ENCODE measurements around the gene P2RY2. TPM values are rescaled to one million over a fixed set of nuclear protein-coding genes. Genes with fewer than 3 reads are reported as not detected.
A peak's percentile ranks its signal among the peaks of the same experiment; 100 is the strongest.

The P2RY2 gene
- total RNA-seq, 2 experiments from 2014 or later = not detected

- Histone ChIP-seq H2AFZ (ENCODE audit: low read length) (peak overlapping the region; percentile 58), H3K4me1 (ENCODE audit: insufficient read depth, low read length, poor library complexity, severe bottlenecking) (peaks cover 5% of the 10 kb centered on the region), H3K4me3 (ENCODE audit: low read depth, low read length, poor library complexity, severe bottlenecking) (peak overlapping the region; percentile 13), H3K4me2 (ENCODE audit: low read length) (peak overlapping the region; percentile 43), H3K9me3 (ENCODE audit: low read length) (no peaks in the 10 kb centered on the region), H4K20me1 (ENCODE audit: insufficient read depth, low read length) (no peaks in the 10 kb centered on the region), H3K9me2 (ENCODE audit: insufficient read depth, low read length) (no peaks in the 10 kb centered on the region), H3K36me3 (ENCODE audit: insufficient read depth, low read length) (no peaks in the 10 kb centered on the region), H3K79me2 (ENCODE audit: insufficient read depth, low read depth, low read length) (no peaks in the 10 kb centered on the region), H3K27ac (ENCODE audit: low read depth, low read length, poor library complexity, severe bottlenecking) (no peak overlapping the region)
- TF ChIP-seq EZH2phosphoT487 (IDR thresholded peaks at IDR 0.05; ENCODE audit: borderline replicate concordance, low read depth, low read length) (no peak), CTCF (conservative IDR thresholded peaks at IDR 0.05; ENCODE audit: low read length) (peak; percentile 98)
- DNase-seq (ENCODE audit: low spot score) = peak; percentile 79
- no TSS peak for BruUV-seq (replicated peaks)
- intact Hi-C loops (cut with micrococcal nuclease; ENCODE audit: unreplicated experiment) = loop anchor here (1.0 to 5.0 kb wide), 4 partner anchors 47 to 430 kb away; partner anchors contain the start of gene ATG16L2
- ChIA-PET CTCF (ENCODE audit: unreplicated experiment) (interaction anchor here (0.6 to 1.4 kb wide), 3 partner anchors 56 to 95 kb away, joined by 3 to 4 read pairs (median 3); no protein-coding TSS in a partner anchor), POLR2A (interaction anchor here (0.9 kb wide), 1 partner anchor 35 kb away, joined by 3 read pairs; no protein-coding TSS in a partner anchor)
Measured at GRCh38 chr11:73242251-73243092, 24.4 kb downstream of the P2RY2 start.

- DNase-seq (ENCODE audit: low spot score) = no peak
- intact Hi-C loops (cut with micrococcal nuclease; ENCODE audit: unreplicated experiment) = loop anchor here (2.0 to 5.0 kb wide), 2 partner anchors 412 to 431 kb away; partner anchors contain the start of gene ATG16L2
- Histone ChIP-seq H2AFZ (ENCODE audit: low read length) (peak overlapping the region; percentile 58; the same call in 1 of the 2 replicates), H3K9me3 (ENCODE audit: low read length) (no peaks in the 10 kb centered on the region), H3K4me2 (ENCODE audit: low read length) (peak overlapping the region; percentile 43; the same call in 1 of the 2 replicates), H3K27ac (ENCODE audit: low read depth, low read length, poor library complexity, severe bottlenecking) (no peak overlapping the region), H3K79me2 (ENCODE audit: insufficient read depth, low read depth, low read length) (no peaks in the 10 kb centered on the region), H3K4me1 (ENCODE audit: insufficient read depth, low read length, poor library complexity, severe bottlenecking) (peaks cover 5% of the 10 kb centered on the region), H3K36me3 (ENCODE audit: insufficient read depth, low read length) (no peaks in the 10 kb centered on the region), H3K4me3 (ENCODE audit: low read depth, low read length, poor library complexity, severe bottlenecking) (no peak overlapping the region), H4K20me1 (ENCODE audit: insufficient read depth, low read length) (no peaks in the 10 kb centered on the region), H3K9me2 (ENCODE audit: insufficient read depth, low read length) (no peaks in the 10 kb centered on the region)
- no peak for TF ChIP-seq CTCF (conservative IDR thresholded peaks at IDR 0.05; ENCODE audit: low read length)
- no peak for TF ChIP-seq EZH2phosphoT487 (IDR thresholded peaks at IDR 0.05; ENCODE audit: borderline replicate concordance, low read depth, low read length)
- ChIA-PET POLR2A (interaction anchor here (0.7 kb wide), 1 partner anchor 630 kb away, joined by 4 read pairs; no protein-coding TSS in a partner anchor), CTCF (ENCODE audit: unreplicated experiment) (interaction anchor here (1.0 to 1.4 kb wide), 2 partner anchors 57 to 66 kb away, joined by 3 to 4 read pairs; no protein-coding TSS in a partner anchor)
- no TSS peak for BruUV-seq (replicated peaks)
Measured at GRCh38 chr11:73243093-73243485, 25.0 kb downstream of the P2RY2 start.

All from OCI-LY7 (cell line).